Left ventricle myocardium inferior (tissue), 1 donor: ENCODE measurements around the gene SELPLG. TPM values are rescaled to one million over a fixed set of nuclear protein-coding genes. Genes with fewer than 3 reads are reported as not detected.

Experiments used
- DNase-seq: peaks from one replicate; pipeline ENCODE4 v3.0.0-alpha.2; 2020
- H3K27ac ChIP-seq: fragments of 200-600 bp; replicated peaks from 2 replicates; pipeline ENCODE4 v1.8.0; 2021
- H3K27me3 ChIP-seq: fragments of 200-600 bp; 2 replicates; pipeline ENCODE4 v1.8.0; 2021; ENCODE audit warnings: low read depth
- H3K36me3 ChIP-seq: fragments of 200-600 bp; 2 replicates; pipeline ENCODE4 v1.8.0; 2021
- H3K4me1 ChIP-seq: fragments of 200-600 bp; 2 replicates; pipeline ENCODE4 v1.8.0; 2021
- H3K4me3 ChIP-seq: fragments of 200-600 bp; 2 replicates; pipeline ENCODE4 v1.8.0; 2021; ENCODE audit warnings: mild to moderate bottlenecking, moderate library complexity
- H3K9me3 ChIP-seq: fragments of 200-600 bp; replicated peaks from 2 replicates; pipeline ENCODE4 v1.8.0; 2021
- CTCF ChIP-seq: fragments of 200-600 bp; IDR thresholded peaks from 2 replicates; pipeline ENCODE4 v1.8.0; 2021; ENCODE audit warnings: antibody characterized with exemption, mild to moderate bottlenecking, borderline replicate concordance
- intact Hi-C: fragments of 100-400 bp; cut with micrococcal nuclease; formaldehyde crosslinking; loops from one replicate; pipeline ENCODE4 v1.11.0; 2022
- microRNA-seq: library from miRNA; unstranded; fragments of <30 nt; microRNA quantifications from one replicate; pipeline ENCODE4 v1.2.0, GENCODE V29; 2020
- total RNA-seq: library from RNA; stranded (reverse); fragmentation: NEBNext Ultra II Directional; extraction: Animal tissue kit (Norgen Biotek cat#: 25700); gene quantifications from one replicate; pipeline ENCODE4 v1.2.1, GENCODE V29; 2021
- donor health status: DM: no; HTN: yes; CAD: no; lungs with severe emphysema.

Gene SELPLG
- total RNA-seq, 1 donor from 2014 or later: 3.4 TPM

- Histone ChIP-seq H3K27ac (no peak overlapping the region), H3K27me3 (no peaks in the 10 kb centered on the region), H3K36me3 (peaks cover 18% of the 10 kb centered on the region), H3K4me1 (peaks cover 18% of the 10 kb centered on the region), H3K4me3 (no peak overlapping the region), H3K9me3 (no peaks in the 10 kb centered on the region)
- TF ChIP-seq CTCF: no peak
- DNase-seq: no peak
- intact Hi-C loops: no loop called here
Observed at GRCh38 chr12:108573317-108573716, 60.4 kb downstream of the SELPLG start.

GRCh38 chr12:108572166-108572790 lies 61.4 kb downstream of the SELPLG start:
- intact Hi-C loops: no loop called here
- TF ChIP-seq CTCF: no peak
- no peak for DNase-seq

More at GRCh38 chr12:108572166-108572790, 61.4 kb downstream of the SELPLG start:
- no peak overlapping the region for H3K27ac ChIP-seq
- H3K9me3 ChIP-seq: no peaks in the 10 kb centered on the region
- no peaks in the 10 kb centered on the region for H3K27me3 ChIP-seq
- peaks cover 28% of the 10 kb centered on the region for H3K4me1 ChIP-seq
- peaks cover 28% of the 10 kb centered on the region for H3K36me3 ChIP-seq
- no peak overlapping the region for H3K4me3 ChIP-seq

Small RNA genes within 50 kb of the gene (microRNA-seq; reads per million reads assigned to microRNA genes)
- not detected for gene MIR4496

Other genes with a start within 250 kb of the SELPLG start
- gene FICD, start 118.6 kb downstream of the SELPLG start, total RNA-seq: 4.2 TPM
- 24.9 TPM for gene SART3, start 72.7 kb downstream of the SELPLG start, total RNA-seq
- 560 TPM for gene ISCU, start 71.3 kb downstream of the SELPLG start, total RNA-seq
- 1.3 TPM for gene TMEM119, start 35.8 kb downstream of the SELPLG start, total RNA-seq
- gene CORO1C, start 97.6 kb upstream of the SELPLG start, total RNA-seq: 59.6 TPM
- gene SSH1, start 223.7 kb upstream of the SELPLG start, total RNA-seq: 30.1 TPM
- gene DAO, start 246.2 kb upstream of the SELPLG start, total RNA-seq: not detected